ENCODE measurements around the gene PI4K2B.

The PI4K2B gene

GRCh38 chr4:25198713-25199112 lies 35.1 kb upstream of the PI4K2B start:
- no peak for ATAC-seq
- TF ChIP-seq ESRRG (CRISPR knock-in tag; IDR thresholded peaks at IDR 0.05) (no peak), TSHZ2 (CRISPR knock-in tag; IDR thresholded peaks at IDR 0.05) (no peak), GLIS3 (CRISPR knock-in tag; IDR thresholded peaks at IDR 0.05) (no peak), ZNF70 (CRISPR knock-in tag; IDR thresholded peaks at IDR 0.05) (no peak), SNAI2 (CRISPR knock-in tag; IDR thresholded peaks at IDR 0.05) (no peak), CSDC2 (CRISPR knock-in tag; IDR thresholded peaks at IDR 0.05) (no peak)

- TF ChIP-seq ZC3H10 (CRISPR knock-in tag; IDR thresholded peaks at IDR 0.05): no peak
- TF ChIP-seq TCF4 (CRISPR knock-in tag; IDR thresholded peaks at IDR 0.05; ENCODE audit: borderline replicate concordance): no peak
- no peak for TF ChIP-seq RARB (CRISPR knock-in tag; IDR thresholded peaks at IDR 0.05)
- no peak for TF ChIP-seq ZFP3 (CRISPR knock-in tag; IDR thresholded peaks at IDR 0.05)
- no peak for TF ChIP-seq PPARA (CRISPR knock-in tag; IDR thresholded peaks at IDR 0.05; ENCODE audit: borderline replicate concordance)
- no peak for TF ChIP-seq TOX (CRISPR knock-in tag; IDR thresholded peaks at IDR 0.05; ENCODE audit: borderline replicate concordance)
- no peak for TF ChIP-seq SNAI2 (CRISPR knock-in tag; IDR thresholded peaks at IDR 0.05)
- no peak for TF ChIP-seq CSDC2 (CRISPR knock-in tag; IDR thresholded peaks at IDR 0.05)
- TF ChIP-seq ISL1 (CRISPR knock-in tag; IDR thresholded peaks at IDR 0.05): no peak
- TF ChIP-seq ZNF70 (CRISPR knock-in tag; IDR thresholded peaks at IDR 0.05): no peak
- TF ChIP-seq, protein P1, sequence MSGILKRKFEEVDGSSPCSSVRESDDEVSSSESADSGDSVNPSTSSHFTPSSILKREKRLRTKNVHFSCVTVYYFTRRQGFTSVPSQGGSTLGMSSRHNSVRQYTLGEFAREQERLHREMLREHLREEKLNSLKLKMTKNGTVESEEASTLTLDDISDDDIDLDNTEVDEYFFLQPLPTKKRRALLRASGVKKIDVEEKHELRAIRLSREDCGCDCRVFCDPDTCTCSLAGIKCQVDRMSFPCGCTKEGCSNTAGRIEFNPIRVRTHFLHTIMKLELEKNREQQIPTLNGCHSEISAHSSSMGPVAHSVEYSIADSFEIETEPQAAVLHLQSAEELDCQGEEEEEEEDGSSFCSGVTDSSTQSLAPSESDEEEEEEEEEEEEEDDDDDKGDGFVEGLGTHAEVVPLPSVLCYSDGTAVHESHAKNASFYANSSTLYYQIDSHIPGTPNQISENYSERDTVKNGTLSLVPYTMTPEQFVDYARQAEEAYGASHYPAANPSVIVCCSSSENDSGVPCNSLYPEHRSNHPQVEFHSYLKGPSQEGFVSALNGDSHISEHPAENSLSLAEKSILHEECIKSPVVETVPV (CRISPR knock-in tag; IDR thresholded peaks at IDR 0.05): no peak
- TF ChIP-seq, protein P2, sequence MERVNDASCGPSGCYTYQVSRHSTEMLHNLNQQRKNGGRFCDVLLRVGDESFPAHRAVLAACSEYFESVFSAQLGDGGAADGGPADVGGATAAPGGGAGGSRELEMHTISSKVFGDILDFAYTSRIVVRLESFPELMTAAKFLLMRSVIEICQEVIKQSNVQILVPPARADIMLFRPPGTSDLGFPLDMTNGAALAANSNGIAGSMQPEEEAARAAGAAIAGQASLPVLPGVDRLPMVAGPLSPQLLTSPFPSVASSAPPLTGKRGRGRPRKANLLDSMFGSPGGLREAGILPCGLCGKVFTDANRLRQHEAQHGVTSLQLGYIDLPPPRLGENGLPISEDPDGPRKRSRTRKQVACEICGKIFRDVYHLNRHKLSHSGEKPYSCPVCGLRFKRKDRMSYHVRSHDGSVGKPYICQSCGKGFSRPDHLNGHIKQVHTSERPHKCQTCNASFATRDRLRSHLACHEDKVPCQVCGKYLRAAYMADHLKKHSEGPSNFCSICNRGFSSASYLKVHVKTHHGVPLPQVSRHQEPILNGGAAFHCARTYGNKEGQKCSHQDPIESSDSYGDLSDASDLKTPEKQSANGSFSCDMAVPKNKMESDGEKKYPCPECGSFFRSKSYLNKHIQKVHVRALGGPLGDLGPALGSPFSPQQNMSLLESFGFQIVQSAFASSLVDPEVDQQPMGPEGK (CRISPR knock-in tag; IDR thresholded peaks at IDR 0.05; ENCODE audit: borderline replicate concordance): no peak
- TF ChIP-seq OSR1 (CRISPR knock-in tag; IDR thresholded peaks at IDR 0.05): no peak
- no peak for TF ChIP-seq GLIS3 (CRISPR knock-in tag; IDR thresholded peaks at IDR 0.05)
- no peak for TF ChIP-seq TSHZ2 (CRISPR knock-in tag; IDR thresholded peaks at IDR 0.05)
- no peak for ATAC-seq
Observed at GRCh38 chr4:25207997-25208396, 25.8 kb upstream of the PI4K2B start.

- no peak for ATAC-seq
- TF ChIP-seq GLIS3 (CRISPR knock-in tag; IDR thresholded peaks at IDR 0.05): no peak
- TF ChIP-seq SNAI2 (CRISPR knock-in tag; IDR thresholded peaks at IDR 0.05): no peak
- no peak for TF ChIP-seq BACH2 (CRISPR knock-in tag; IDR thresholded peaks at IDR 0.05; ENCODE audit: borderline replicate concordance)
- TF ChIP-seq ZFP30 (CRISPR knock-in tag; IDR thresholded peaks at IDR 0.05): no peak
- TF ChIP-seq CREB5 (CRISPR knock-in tag; IDR thresholded peaks at IDR 0.05; ENCODE audit: low read depth): no peak
- TF ChIP-seq ZNF70 (CRISPR knock-in tag; IDR thresholded peaks at IDR 0.05): no peak
- TF ChIP-seq OSR1 (CRISPR knock-in tag; IDR thresholded peaks at IDR 0.05): no peak
- TF ChIP-seq TOX (CRISPR knock-in tag; IDR thresholded peaks at IDR 0.05; ENCODE audit: borderline replicate concordance): no peak
- TF ChIP-seq ISL1 (CRISPR knock-in tag; IDR thresholded peaks at IDR 0.05): no peak
- TF ChIP-seq ZC3H10 (CRISPR knock-in tag; IDR thresholded peaks at IDR 0.05): no peak
- TF ChIP-seq CSDC2 (CRISPR knock-in tag; IDR thresholded peaks at IDR 0.05): no peak
- TF ChIP-seq ZNF565 (CRISPR knock-in tag; conservative IDR thresholded peaks at IDR 0.05; ENCODE audit: low read depth): no peak
- TF ChIP-seq, protein P2 (CRISPR knock-in tag; IDR thresholded peaks at IDR 0.05; ENCODE audit: borderline replicate concordance): no peak
- TF ChIP-seq, protein P1 (CRISPR knock-in tag; IDR thresholded peaks at IDR 0.05): no peak
- no peak for TF ChIP-seq RARB (CRISPR knock-in tag; IDR thresholded peaks at IDR 0.05)
- no peak for TF ChIP-seq PPARA (CRISPR knock-in tag; IDR thresholded peaks at IDR 0.05; ENCODE audit: borderline replicate concordance)
- TF ChIP-seq ESRRG (CRISPR knock-in tag; IDR thresholded peaks at IDR 0.05): no peak
Observed at GRCh38 chr4:25209702-25210101, 24.1 kb upstream of the PI4K2B start.
